Kidney (tissue), 14 donors: ENCODE results near the gene ARL13B. TPM values are rescaled to one million over a fixed set of nuclear protein-coding genes. Genes with fewer than 3 reads are reported as not detected.

Source experiments
- DNase-seq, 5 donors: peaks; one replicate each; pipeline ENCODE4 v3.0.0-alpha.2; 2013 to 2020
- FAIRE-seq: peaks from 2 replicates; lab custom pipeline; 2012; peaks lifted over from hg19 to GRCh38; lab: Jason Lieb, UNC
- H3K27ac ChIP-seq, 2 donors: one replicate each; pipeline ENCODE4 v1.7.0; 2013; ENCODE audit warnings: low read depth in 2 of 2, low read length in 2 of 2, inconsistent platforms in 1 of 2
- H3K27me3 ChIP-seq: one replicate; pipeline ENCODE4 v1.7.1; 2013; ENCODE audit warnings: low read length, inconsistent platforms; ENCODE audit not compliant: control insufficient read depth, insufficient read depth
- H3K36me3 ChIP-seq, 3 donors: one replicate each; pipeline versions ENCODE4 v1.7.0 to v1.7.1; 2013; ENCODE audit warnings: low read length in 3 of 3, control low read depth in 1 of 3, inconsistent platforms in 1 of 3; ENCODE audit not compliant: insufficient read depth in 3 of 3, control insufficient read depth in 2 of 3
- H3K4me1 ChIP-seq, 3 donors: one replicate each; pipeline versions ENCODE4 v1.7.0 to v1.7.1; 2013; ENCODE audit warnings: low read length in 3 of 3, inconsistent platforms in 1 of 3, low read depth in 1 of 3; ENCODE audit not compliant: control insufficient read depth in 2 of 3, insufficient read depth in 2 of 3
- H3K4me3 ChIP-seq, 3 donors: one replicate each; pipeline versions ENCODE4 v1.7.0 to v1.8.1; 2013; ENCODE audit warnings: low read length in 3 of 3, control low read depth in 1 of 3, inconsistent platforms in 1 of 3
- H3K9ac ChIP-seq, 3 donors: one replicate each; pipeline versions ENCODE4 v1.7.0 to v1.7.1; 2013; ENCODE audit warnings: low read length in 3 of 3, control low read depth in 1 of 3, inconsistent platforms in 1 of 3
- H3K9me3 ChIP-seq, 3 donors: one replicate each; pipeline versions ENCODE4 v1.7.0 to v1.7.1; 2013; ENCODE audit warnings: low read length in 3 of 3, control low read depth in 1 of 3, inconsistent platforms in 1 of 3; ENCODE audit not compliant: control insufficient read depth in 2 of 3, insufficient read depth in 1 of 3
- CTCF ChIP-seq: IDR thresholded peaks from 3 replicates; pipeline ENCODE4 v1.5.1; 2012; ENCODE audit warnings: mild to moderate bottlenecking, moderate library complexity, borderline replicate concordance; ENCODE audit not compliant: insufficient read depth; ENCODE audit errors: extremely low read depth
- intact Hi-C: fragments of 100-400 bp; cut with DNase I; formaldehyde crosslinking; loops from one replicate; pipeline ENCODE4 v1.11.1; 2022
- polyA plus RNA-seq: library from polyadenylated mRNA; stranded (reverse); fragments of 350-450 nt; fragmentation: Illumina TruSeq; extraction: RNeasy Lipid Tissue Mini Kit (QIAGEN cat#74804); gene quantifications from one replicate; pipeline ENCODE4 v1.2.3, GENCODE V29; 2014; ENCODE audit warnings: low read depth, low replicate concordance; ENCODE audit not compliant: insufficient read depth
- total RNA-seq: library from RNA; stranded (reverse); fragmentation: NEBNext Ultra II Directional; extraction: Animal tissue kit (Norgen Biotek cat#: 25700); gene quantifications from one replicate; pipeline ENCODE4 v1.2.1, GENCODE V29; 2021
- donor health status: control.
- donor health status: control.
- donor health status: control.
- donor health status: control.
- donor health status: control.
- donor health status: DM: yes; HTN: yes; CAD: no.
- donor health status: Normal renal cell carcinoma (clear cell type).

The ARL13B gene
- total and polyA plus RNA-seq, 2 donors from 2014 or later: 4.1 to 12.5 TPM

GRCh38 chr3:94011233-94011711, 31.3 kb downstream of the ARL13B start:
- H3K27me3 ChIP-seq: no peaks in the 10 kb centered on the region
- no peak overlapping the region for H3K9ac ChIP-seq
- intact Hi-C loops: no loop called here
- FAIRE-seq: no peak
- no peaks in the 10 kb centered on the region for H3K9me3 ChIP-seq
- no peak for DNase-seq
- H3K4me1 ChIP-seq: no peaks in the 10 kb centered on the region
- H3K27ac ChIP-seq: no peak overlapping the region
- H3K36me3 ChIP-seq: no peaks in the 10 kb centered on the region
- TF ChIP-seq CTCF: no peak
- H3K4me3 ChIP-seq: no peak overlapping the region

- DNase-seq: no peak
- H3K27ac ChIP-seq: no peak overlapping the region
- TF ChIP-seq CTCF: no peak
- no peaks in the 10 kb centered on the region for H3K9me3 ChIP-seq
- H3K9ac ChIP-seq: no peak overlapping the region
- H3K36me3 ChIP-seq: no peaks in the 10 kb centered on the region
- FAIRE-seq: no peak
- H3K4me3 ChIP-seq: no peak overlapping the region
- H3K4me1 ChIP-seq: no peaks in the 10 kb centered on the region
- H3K27me3 ChIP-seq: no peaks in the 10 kb centered on the region
- intact Hi-C loops: no loop called here
These were observed 32.2 kb downstream of the ARL13B start for GRCh38 chr3:94012185-94012584.

- TF ChIP-seq CTCF: no peak
- no peak overlapping the region for H3K4me3 ChIP-seq
- H3K27ac ChIP-seq: no peak overlapping the region
- no peak for FAIRE-seq
- no peaks in the 10 kb centered on the region for H3K4me1 ChIP-seq
- H3K9me3 ChIP-seq: no peaks in the 10 kb centered on the region
- H3K27me3 ChIP-seq: no peaks in the 10 kb centered on the region
- H3K9ac ChIP-seq: no peak overlapping the region
- DNase-seq: no peak
- intact Hi-C loops: no loop called here
- H3K36me3 ChIP-seq: no peaks in the 10 kb centered on the region
These were observed 35.1 kb downstream of the ARL13B start for GRCh38 chr3:94015025-94015424.

GRCh38 chr3:94019659-94020058, 39.7 kb downstream of the ARL13B start:
- Histone ChIP-seq H3K27me3 (no peaks in the 10 kb centered on the region), H3K27ac (no peak overlapping the region), H3K4me3 (no peak overlapping the region), H3K36me3 (no peaks in the 10 kb centered on the region), H3K9me3 (no peaks in the 10 kb centered on the region), H3K9ac (no peak overlapping the region), H3K4me1 (no peaks in the 10 kb centered on the region)
- FAIRE-seq: no peak
- no peak for TF ChIP-seq CTCF
- intact Hi-C loops: no loop called here
- DNase-seq: no peak
